Measurements from ENCODE around the gene ITGB8.
A peak's percentile ranks its signal among the peaks of the same experiment; 100 is the strongest.

The ITGB8 gene

GRCh38 chr7:20320322-20320721, 10.4 kb upstream of the ITGB8 start:
- H3K36me3 Mint-ChIP-seq, result no peaks in the 10 kb centered on the region
- H3K9me3 Mint-ChIP-seq, result no peaks in the 10 kb centered on the region
- ATAC-seq (no peak), DNase-seq (ENCODE audit: low spot score in 2 of 2) (no peak)
- no peak overlapping the region for H3K27ac Mint-ChIP-seq
- H3K4me1 Mint-ChIP-seq, result no peaks in the 10 kb centered on the region
- H3K4me3 Mint-ChIP-seq, result no peak overlapping the region

- no peak overlapping the region for H3K27ac Mint-ChIP-seq
- H3K4me1 Mint-ChIP-seq, result no peaks in the 10 kb centered on the region
- no peaks in the 10 kb centered on the region for H3K9me3 Mint-ChIP-seq
- no peak overlapping the region for H3K4me3 Mint-ChIP-seq
- H3K36me3 Mint-ChIP-seq, result no peaks in the 10 kb centered on the region
- DNase-seq (ENCODE audit: low spot score in 2 of 2) (no peak), ATAC-seq (no peak)
Measured at GRCh38 chr7:20320786-20321185, 9.9 kb upstream of the ITGB8 start.

DNA sequence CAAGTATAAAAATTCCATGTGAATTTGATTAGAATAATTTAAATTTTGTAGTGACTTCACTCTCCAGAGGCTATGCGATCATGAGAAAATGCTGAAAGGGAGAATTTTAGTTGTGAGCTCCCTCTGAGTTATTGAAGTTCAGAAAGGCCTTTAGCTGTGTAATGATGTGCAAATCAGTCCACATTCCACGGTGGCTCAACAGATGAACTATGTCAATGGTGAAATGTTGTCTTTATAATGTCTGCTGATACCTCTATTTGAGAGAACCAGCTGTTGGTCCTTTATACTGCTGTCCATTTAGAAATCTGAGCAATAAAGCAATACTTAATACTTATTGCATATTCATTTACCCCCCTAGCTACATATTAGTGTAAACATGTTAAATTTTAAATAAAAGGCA, 7.1 kb upstream of the ITGB8 start:
- Mint-ChIP-seq H3K4me1 (no peaks in the 10 kb centered on the region), H3K4me3 (no peak overlapping the region), H3K9me3 (no peaks in the 10 kb centered on the region), H3K27ac (no peak overlapping the region), H3K36me3 (no peaks in the 10 kb centered on the region)
- ATAC-seq (no peak), DNase-seq (ENCODE audit: low spot score in 2 of 2) (no peak)

- ATAC-seq (no peak), DNase-seq (ENCODE audit: low spot score in 2 of 2) (no peak)
- H3K4me1 Mint-ChIP-seq, result peaks cover 15% of the 10 kb centered on the region
- H3K36me3 Mint-ChIP-seq, result no peaks in the 10 kb centered on the region
- H3K9me3 Mint-ChIP-seq, result no peaks in the 10 kb centered on the region
- H3K4me3 Mint-ChIP-seq, result no peak overlapping the region
- no peak overlapping the region for H3K27ac Mint-ChIP-seq
Measured at GRCh38 chr7:20326342-20326741, 4.4 kb upstream of the ITGB8 start.

DNA sequence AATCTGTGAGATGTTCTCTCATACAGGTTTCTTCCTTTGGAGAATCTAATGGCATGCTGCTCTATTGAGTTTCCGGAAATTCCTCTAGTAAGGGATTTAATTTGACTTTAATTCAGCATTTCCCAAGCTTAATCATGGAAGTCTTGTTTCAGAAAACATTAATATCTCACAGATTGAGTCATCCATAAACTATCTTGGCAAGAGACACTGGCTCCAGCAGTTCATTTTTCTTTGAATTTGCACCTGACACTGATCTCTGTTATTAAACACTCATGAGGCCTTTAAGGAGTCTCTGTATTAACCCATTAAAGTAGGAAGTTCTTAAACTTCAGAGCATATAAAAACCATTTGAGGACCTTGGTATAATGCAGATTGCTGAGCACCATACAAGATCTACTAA, 3.6 kb upstream of the ITGB8 start:
- ATAC-seq (no peak), DNase-seq (ENCODE audit: low spot score in 2 of 2) (no peak)
- Mint-ChIP-seq H3K4me3 (no peak overlapping the region), H3K36me3 (no peaks in the 10 kb centered on the region), H3K9me3 (no peaks in the 10 kb centered on the region), H3K27ac (no peak overlapping the region), H3K4me1 (peaks cover 17% of the 10 kb centered on the region)

- ATAC-seq, result no peak
- Mint-ChIP-seq H3K9me3 (no peaks in the 10 kb centered on the region), H3K36me3 (no peaks in the 10 kb centered on the region), H3K27ac (no peak overlapping the region), H3K4me1 (peaks cover 17% of the 10 kb centered on the region), H3K4me3 (no peak overlapping the region)
- no peak for DNase-seq (ENCODE audit: low spot score in 2 of 2)
Measured at GRCh38 chr7:20328027-20328426, 2.7 kb upstream of the ITGB8 start.

DNA sequence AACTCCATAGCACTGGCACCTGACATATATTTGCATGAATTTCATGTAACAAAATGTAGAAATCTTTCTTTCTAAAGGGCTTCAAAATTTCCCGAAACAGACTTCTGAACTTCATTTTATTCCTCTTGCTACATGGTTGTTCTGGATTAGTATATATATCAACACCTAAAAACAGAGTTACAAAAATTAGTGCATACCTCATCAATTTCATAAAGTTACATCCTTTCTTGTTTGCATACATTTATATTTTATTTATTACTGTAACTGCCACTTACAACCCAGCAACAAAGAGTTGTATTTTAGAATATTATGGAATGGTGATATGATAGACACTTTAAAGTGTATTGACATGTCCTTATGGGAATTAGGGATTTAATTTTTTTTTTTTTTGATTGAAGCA, 2.0 kb upstream of the ITGB8 start:
- no peaks in the 10 kb centered on the region for H3K36me3 Mint-ChIP-seq

DNA sequence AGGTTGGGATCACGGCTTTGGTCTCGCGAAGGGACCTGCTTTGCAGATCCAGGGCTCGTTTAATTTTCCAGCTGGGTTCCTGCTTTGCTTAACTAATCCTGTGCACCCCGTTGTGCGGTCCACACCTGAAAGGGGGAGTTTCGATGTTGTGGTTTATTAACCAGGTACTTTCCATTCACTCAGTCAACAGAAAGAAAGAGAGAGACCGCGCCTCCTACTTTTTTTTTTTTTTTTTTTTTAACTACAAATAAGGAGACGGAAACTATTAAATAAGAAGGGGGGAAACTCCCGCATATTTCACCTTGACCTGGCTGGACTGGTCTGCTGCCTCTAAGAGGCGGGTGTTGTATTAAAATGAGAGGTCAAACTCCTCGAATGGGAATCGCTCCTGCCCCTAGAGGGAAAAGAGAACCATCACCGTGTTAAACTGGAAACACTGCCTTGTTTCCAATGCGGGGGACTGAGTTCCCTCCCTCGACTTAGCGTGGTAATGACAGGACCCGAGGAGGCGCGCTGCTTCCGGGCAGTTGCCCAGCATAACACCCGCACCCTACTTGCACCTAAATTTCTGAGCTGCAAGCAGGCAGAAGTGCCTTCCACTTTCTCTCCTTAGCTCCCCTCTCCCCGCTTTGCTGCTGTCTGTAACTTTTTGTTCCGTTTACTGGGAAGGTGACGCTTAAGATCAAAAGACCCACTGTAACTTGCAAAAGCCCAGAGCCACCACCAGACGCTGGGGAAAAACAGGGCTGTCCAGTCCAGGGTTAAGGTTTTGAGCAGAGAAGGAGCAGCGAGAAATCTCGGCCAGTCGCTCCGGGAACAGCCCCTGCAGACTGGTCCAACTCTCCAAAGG, 1.1 kb upstream of the ITGB8 start:
- H3K27ac Mint-ChIP-seq, result peak overlapping the region; percentile 26
- peak overlapping the region; percentile 81 for H3K4me3 Mint-ChIP-seq
- DNase-seq (ENCODE audit: low spot score in 2 of 2) (no peak), ATAC-seq (peak; percentile 14)
- H3K36me3 Mint-ChIP-seq, result no peaks in the 10 kb centered on the region
- H3K4me1 Mint-ChIP-seq, result peaks cover 17% of the 10 kb centered on the region
- no peaks in the 10 kb centered on the region for H3K9me3 Mint-ChIP-seq

More for the DNA sequence above, 2.0 kb upstream of the ITGB8 start:
- DNase-seq (ENCODE audit: low spot score in 2 of 2) (no peak), ATAC-seq (no peak)
- Mint-ChIP-seq H3K4me1 (peaks cover 17% of the 10 kb centered on the region), H3K27ac (no peak overlapping the region), H3K9me3 (no peaks in the 10 kb centered on the region), H3K4me3 (no peak overlapping the region)

- DNase-seq (ENCODE audit: low spot score in 2 of 2), result peak; percentile 7 to 57
- H3K36me3 Mint-ChIP-seq, result no peaks in the 10 kb centered on the region
Measured at GRCh38 chr7:20330928-20331909, 519 bp downstream of the ITGB8 start.

GRCh38 chr7:20331910-20332813, 1.5 kb downstream of the ITGB8 start:
- no peaks in the 10 kb centered on the region for H3K9me3 Mint-ChIP-seq
- DNase-seq (ENCODE audit: low spot score in 2 of 2), result no peak
- no peaks in the 10 kb centered on the region for H3K36me3 Mint-ChIP-seq
- H3K4me3 Mint-ChIP-seq, result peak overlapping the region; percentile 81
- no peak for ATAC-seq
- peaks cover 17% of the 10 kb centered on the region for H3K4me1 Mint-ChIP-seq
- H3K27ac Mint-ChIP-seq, result no peak overlapping the region

More at GRCh38 chr7:20330928-20331909, 519 bp downstream of the ITGB8 start:
- Mint-ChIP-seq H3K27ac (no peak overlapping the region), H3K9me3 (no peaks in the 10 kb centered on the region), H3K4me3 (peak overlapping the region; percentile 81), H3K4me1 (peaks cover 17% of the 10 kb centered on the region)
- peak; percentile 56 for ATAC-seq

- Mint-ChIP-seq H3K27ac (no peak overlapping the region), H3K9me3 (no peaks in the 10 kb centered on the region), H3K4me3 (no peak overlapping the region), H3K4me1 (no peaks in the 10 kb centered on the region), H3K36me3 (no peaks in the 10 kb centered on the region)
- ATAC-seq (no peak), DNase-seq (ENCODE audit: low spot score in 2 of 2) (no peak)
Measured at GRCh38 chr7:20338285-20338684, 7.6 kb downstream of the ITGB8 start.

- Mint-ChIP-seq H3K4me3 (no peak overlapping the region), H3K9me3 (no peaks in the 10 kb centered on the region), H3K27ac (no peak overlapping the region), H3K4me1 (no peaks in the 10 kb centered on the region), H3K36me3 (no peaks in the 10 kb centered on the region)
- DNase-seq (ENCODE audit: low spot score in 2 of 2) (no peak), ATAC-seq (no peak)
Measured at GRCh38 chr7:20340839-20341238, 10.1 kb downstream of the ITGB8 start.

GRCh38 chr7:20343205-20343604, 12.5 kb downstream of the ITGB8 start:
- Mint-ChIP-seq H3K9me3 (peaks cover 4% of the 10 kb centered on the region), H3K4me3 (no peak overlapping the region), H3K36me3 (no peaks in the 10 kb centered on the region), H3K4me1 (no peaks in the 10 kb centered on the region), H3K27ac (no peak overlapping the region)
- DNase-seq (ENCODE audit: low spot score in 2 of 2) (no peak), ATAC-seq (no peak)

GRCh38 chr7:20343941-20344340, 13.2 kb downstream of the ITGB8 start:
- H3K4me3 Mint-ChIP-seq, result no peak overlapping the region
- no peaks in the 10 kb centered on the region for H3K4me1 Mint-ChIP-seq
- no peak overlapping the region for H3K27ac Mint-ChIP-seq
- DNase-seq (ENCODE audit: low spot score in 2 of 2) (no peak), ATAC-seq (no peak)
- H3K9me3 Mint-ChIP-seq, result peaks cover 4% of the 10 kb centered on the region
- H3K36me3 Mint-ChIP-seq, result no peaks in the 10 kb centered on the region

GRCh38 chr7:20344396-20344795, 13.7 kb downstream of the ITGB8 start:
- H3K27ac Mint-ChIP-seq, result no peak overlapping the region
- no peaks in the 10 kb centered on the region for H3K4me1 Mint-ChIP-seq
- H3K36me3 Mint-ChIP-seq, result no peaks in the 10 kb centered on the region
- DNase-seq (ENCODE audit: low spot score in 2 of 2) (no peak), ATAC-seq (no peak)
- H3K9me3 Mint-ChIP-seq, result peaks cover 4% of the 10 kb centered on the region
- H3K4me3 Mint-ChIP-seq, result no peak overlapping the region
